ENCODE results near the gene PKHD1.

Gene PKHD1

DNA sequence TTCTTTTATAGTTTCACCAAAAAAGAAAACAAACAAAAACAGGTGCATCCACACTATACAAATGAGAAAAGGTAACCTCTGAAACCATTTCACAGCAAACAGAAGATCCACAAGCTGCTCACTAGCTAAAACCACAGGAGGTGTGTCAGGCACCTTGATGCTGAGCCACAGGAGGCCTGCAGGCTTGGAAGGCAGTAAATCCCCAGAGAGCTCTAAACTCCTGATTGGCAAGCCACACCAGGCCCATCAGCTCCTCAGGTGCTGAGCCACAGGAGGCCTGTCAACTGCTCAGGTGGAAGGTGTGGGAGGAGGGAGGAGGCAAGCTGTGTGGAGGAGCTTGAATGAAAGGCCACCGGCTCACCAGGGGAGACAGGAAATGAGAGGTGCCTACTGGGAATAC is 273.0 kb downstream of the PKHD1 start:
- Histone ChIP-seq H3K23ac (ENCODE audit: low read length) (no peak overlapping the region), H2BK12ac (ENCODE audit: low read length) (no peak overlapping the region), H3K79me2 (ENCODE audit: control insufficient read depth, insufficient read depth, low read length, poor library complexity) (no peaks in the 10 kb centered on the region), H3K18ac (ENCODE audit: low read length) (no peak overlapping the region), H3K27me3 (ENCODE audit: insufficient read depth, low read length) (no peaks in the 10 kb centered on the region), H3K27ac (ENCODE audit: low read depth, low read length) (no peak overlapping the region), H3K79me1 (ENCODE audit: low read length) (no peaks in the 10 kb centered on the region), H3K36me3 (ENCODE audit: control insufficient read depth in 1 of 2, insufficient read depth in 2 of 2, low read length in 2 of 2) (no peaks in the 10 kb centered on the region), H3K4me1 (ENCODE audit: control insufficient read depth in 1 of 2, insufficient read depth in 2 of 2, low read length in 2 of 2) (no peaks in the 10 kb centered on the region), H3K14ac (ENCODE audit: low read length) (no peak overlapping the region), H3K4ac (ENCODE audit: low read depth, low read length) (no peak overlapping the region), H3K4me3 (ENCODE audit: low read depth, low read length) (no peak overlapping the region), H3K9ac (ENCODE audit: low read length) (no peak overlapping the region), H2AFZ (ENCODE audit: insufficient read depth, low read length, poor library complexity) (no peak overlapping the region), H4K91ac (ENCODE audit: low read depth, low read length) (no peak overlapping the region), H4K8ac (ENCODE audit: low read depth, low read length) (no peak overlapping the region), H3K4me2 (ENCODE audit: low read length) (no peak overlapping the region), H2BK5ac (ENCODE audit: low read depth, low read length, poor library complexity) (no peak overlapping the region), H4K12ac (ENCODE audit: low read depth, low read length) (no peak overlapping the region), H2BK120ac (ENCODE audit: insufficient read depth, low read length, poor library complexity) (no peak overlapping the region), H2AK5ac (ENCODE audit: low read length) (no peak overlapping the region), H3K9me3 (ENCODE audit: insufficient read depth, low read depth, low read length) (no peaks in the 10 kb centered on the region)
- no CpG with 5 or more reads among the region's 1 CpG for WGBS (ENCODE audit: extremely low coverage, insufficient coverage, insufficient read length)
- no peak for DNase-seq

DNA sequence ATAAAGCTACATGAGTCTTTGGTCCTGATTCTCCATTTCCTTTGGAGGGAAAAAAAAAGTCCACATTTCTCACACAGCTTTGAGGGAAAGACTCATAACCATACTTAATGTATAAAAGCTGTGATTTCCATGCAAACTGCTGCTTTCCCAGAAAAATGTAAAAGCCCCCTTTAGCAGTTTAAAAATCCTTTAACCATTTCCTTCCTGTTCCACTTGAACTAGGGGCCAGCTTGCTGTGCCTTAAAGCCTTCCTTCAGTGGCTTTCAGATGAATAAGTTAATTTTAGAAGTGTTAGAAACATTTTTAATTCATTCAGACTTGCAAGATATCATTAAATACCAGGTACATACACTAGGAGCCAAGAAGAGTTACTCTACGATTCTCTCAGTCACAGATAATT is 273.5 kb downstream of the PKHD1 start:
- Histone ChIP-seq H2BK12ac (ENCODE audit: low read length) (no peak overlapping the region), H2AK5ac (ENCODE audit: low read length) (no peak overlapping the region), H3K4ac (ENCODE audit: low read depth, low read length) (no peak overlapping the region), H3K27ac (ENCODE audit: low read depth, low read length) (no peak overlapping the region), H3K9ac (ENCODE audit: low read length) (no peak overlapping the region), H4K12ac (ENCODE audit: low read depth, low read length) (no peak overlapping the region), H3K9me3 (ENCODE audit: insufficient read depth, low read depth, low read length) (no peaks in the 10 kb centered on the region), H3K23ac (ENCODE audit: low read length) (no peak overlapping the region), H3K18ac (ENCODE audit: low read length) (no peak overlapping the region), H3K79me1 (ENCODE audit: low read length) (no peaks in the 10 kb centered on the region), H3K79me2 (ENCODE audit: control insufficient read depth, insufficient read depth, low read length, poor library complexity) (no peaks in the 10 kb centered on the region), H3K4me3 (ENCODE audit: low read depth, low read length) (no peak overlapping the region), H3K27me3 (ENCODE audit: insufficient read depth, low read length) (no peaks in the 10 kb centered on the region), H3K4me2 (ENCODE audit: low read length) (no peak overlapping the region), H4K91ac (ENCODE audit: low read depth, low read length) (no peak overlapping the region), H4K8ac (ENCODE audit: low read depth, low read length) (no peak overlapping the region), H2BK120ac (ENCODE audit: insufficient read depth, low read length, poor library complexity) (no peak overlapping the region), H3K14ac (ENCODE audit: low read length) (no peak overlapping the region), H2BK5ac (ENCODE audit: low read depth, low read length, poor library complexity) (no peak overlapping the region), H3K36me3 (ENCODE audit: control insufficient read depth in 1 of 2, insufficient read depth in 2 of 2, low read length in 2 of 2) (no peaks in the 10 kb centered on the region), H2AFZ (ENCODE audit: insufficient read depth, low read length, poor library complexity) (no peak overlapping the region), H3K4me1 (ENCODE audit: control insufficient read depth in 1 of 2, insufficient read depth in 2 of 2, low read length in 2 of 2) (no peaks in the 10 kb centered on the region)
- no peak for DNase-seq
- WGBS (ENCODE audit: extremely low coverage, insufficient coverage, insufficient read length) = no CpG with 5 or more reads among the region's 1 CpG

DNA sequence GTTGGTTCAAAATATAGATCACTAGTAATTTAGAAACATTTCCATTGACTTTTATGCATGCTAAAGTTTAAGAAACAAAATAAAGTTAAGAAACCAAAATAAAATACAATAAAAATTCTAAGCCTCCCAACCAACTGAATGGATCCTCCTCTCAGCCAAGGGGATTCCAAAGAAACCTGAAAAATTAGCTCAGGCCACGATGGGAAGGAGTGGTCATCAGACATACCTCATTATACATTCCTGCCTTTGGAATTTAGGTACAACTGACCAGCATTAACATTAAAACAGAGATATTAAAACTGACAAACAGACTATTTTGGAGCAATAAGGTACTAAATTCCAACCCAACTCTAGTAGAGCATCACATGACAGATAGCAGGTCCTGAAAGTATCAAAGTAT is 275.2 kb downstream of the PKHD1 start:
- Histone ChIP-seq H4K8ac (ENCODE audit: low read depth, low read length) (no peak overlapping the region), H2BK12ac (ENCODE audit: low read length) (no peak overlapping the region), H3K18ac (ENCODE audit: low read length) (no peak overlapping the region), H3K4me1 (ENCODE audit: control insufficient read depth in 1 of 2, insufficient read depth in 2 of 2, low read length in 2 of 2) (no peaks in the 10 kb centered on the region), H4K12ac (ENCODE audit: low read depth, low read length) (no peak overlapping the region), H3K4ac (ENCODE audit: low read depth, low read length) (no peak overlapping the region), H3K14ac (ENCODE audit: low read length) (no peak overlapping the region), H3K23ac (ENCODE audit: low read length) (no peak overlapping the region), H3K4me2 (ENCODE audit: low read length) (no peak overlapping the region), H3K36me3 (ENCODE audit: control insufficient read depth in 1 of 2, insufficient read depth in 2 of 2, low read length in 2 of 2) (no peaks in the 10 kb centered on the region), H3K4me3 (ENCODE audit: low read depth, low read length) (no peak overlapping the region), H3K27ac (ENCODE audit: low read depth, low read length) (no peak overlapping the region), H2BK5ac (ENCODE audit: low read depth, low read length, poor library complexity) (no peak overlapping the region), H3K79me1 (ENCODE audit: low read length) (no peaks in the 10 kb centered on the region), H4K91ac (ENCODE audit: low read depth, low read length) (no peak overlapping the region), H3K9ac (ENCODE audit: low read length) (no peak overlapping the region), H2AK5ac (ENCODE audit: low read length) (no peak overlapping the region), H2AFZ (ENCODE audit: insufficient read depth, low read length, poor library complexity) (no peak overlapping the region), H3K79me2 (ENCODE audit: control insufficient read depth, insufficient read depth, low read length, poor library complexity) (no peaks in the 10 kb centered on the region), H3K9me3 (ENCODE audit: insufficient read depth, low read depth, low read length) (no peaks in the 10 kb centered on the region), H2BK120ac (ENCODE audit: insufficient read depth, low read length, poor library complexity) (no peak overlapping the region), H3K27me3 (ENCODE audit: insufficient read depth, low read length) (no peaks in the 10 kb centered on the region)
- peak; percentile 58 to 83 for DNase-seq
- no CpG with 5 or more reads among the region's 1 CpG for WGBS (ENCODE audit: extremely low coverage, insufficient coverage, insufficient read length)

DNA sequence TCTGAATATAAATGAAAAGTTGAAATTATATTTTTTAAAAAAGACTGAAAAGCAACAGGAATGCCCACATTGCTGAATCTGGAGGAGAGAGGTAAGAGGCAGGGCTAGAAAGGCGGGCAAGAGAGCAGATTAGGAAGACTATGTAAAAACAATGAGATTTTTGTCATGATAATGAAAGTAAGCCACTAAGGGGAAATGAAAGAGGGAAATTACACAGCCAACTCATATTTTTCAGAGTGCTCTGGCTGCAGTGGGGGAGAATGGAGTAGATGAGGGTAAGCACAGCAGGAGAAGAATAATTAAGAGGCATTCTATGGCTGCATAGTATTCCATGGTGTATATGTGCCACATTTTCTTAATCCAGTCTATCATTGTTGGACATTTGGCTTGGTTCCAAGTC is 281.9 kb downstream of the PKHD1 start:
- Histone ChIP-seq H2AK5ac (ENCODE audit: low read length) (no peak overlapping the region), H3K79me2 (ENCODE audit: control insufficient read depth, insufficient read depth, low read length, poor library complexity) (no peaks in the 10 kb centered on the region), H3K9ac (ENCODE audit: low read length) (no peak overlapping the region), H4K8ac (ENCODE audit: low read depth, low read length) (no peak overlapping the region), H3K18ac (ENCODE audit: low read length) (no peak overlapping the region), H3K4ac (ENCODE audit: low read depth, low read length) (no peak overlapping the region), H3K23ac (ENCODE audit: low read length) (no peak overlapping the region), H3K9me3 (ENCODE audit: insufficient read depth, low read depth, low read length) (no peaks in the 10 kb centered on the region), H4K91ac (ENCODE audit: low read depth, low read length) (no peak overlapping the region), H3K4me3 (ENCODE audit: low read depth, low read length) (no peak overlapping the region), H2BK5ac (ENCODE audit: low read depth, low read length, poor library complexity) (no peak overlapping the region), H3K27me3 (ENCODE audit: insufficient read depth, low read length) (no peaks in the 10 kb centered on the region), H2BK120ac (ENCODE audit: insufficient read depth, low read length, poor library complexity) (no peak overlapping the region), H3K79me1 (ENCODE audit: low read length) (no peaks in the 10 kb centered on the region), H3K14ac (ENCODE audit: low read length) (no peak overlapping the region), H3K27ac (ENCODE audit: low read depth, low read length) (no peak overlapping the region), H4K12ac (ENCODE audit: low read depth, low read length) (no peak overlapping the region), H2BK12ac (ENCODE audit: low read length) (no peak overlapping the region), H2AFZ (ENCODE audit: insufficient read depth, low read length, poor library complexity) (no peak overlapping the region), H3K36me3 (ENCODE audit: control insufficient read depth in 1 of 2, insufficient read depth in 2 of 2, low read length in 2 of 2) (no peaks in the 10 kb centered on the region), H3K4me1 (ENCODE audit: control insufficient read depth in 1 of 2, insufficient read depth in 2 of 2, low read length in 2 of 2) (no peaks in the 10 kb centered on the region), H3K4me2 (ENCODE audit: low read length) (no peak overlapping the region)
- WGBS (ENCODE audit: extremely low coverage, insufficient coverage, insufficient read length) = no CpG with 5 or more reads among the region's 1 CpG
- DNase-seq = no peak

DNA sequence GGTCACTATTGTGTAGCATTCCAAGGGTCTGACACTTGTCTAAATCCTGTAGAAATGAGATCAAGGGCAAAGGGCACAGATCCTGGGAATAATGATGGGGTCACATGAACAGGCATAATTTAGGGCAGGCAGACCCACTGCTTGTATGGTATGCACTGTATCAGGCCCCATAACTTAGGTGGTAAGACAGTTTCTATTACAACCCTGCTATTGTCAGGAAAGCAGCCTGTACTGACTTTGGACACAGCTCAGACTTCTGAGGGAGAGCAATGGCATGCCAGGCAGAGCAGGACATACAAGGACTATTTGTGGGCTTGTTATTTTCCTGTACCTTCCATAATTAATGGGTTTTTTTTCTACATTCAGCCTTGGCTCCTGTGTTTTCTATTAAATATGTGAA is 286.8 kb downstream of the PKHD1 start:
- Histone ChIP-seq H3K23ac (ENCODE audit: low read length) (no peak overlapping the region), H3K79me2 (ENCODE audit: control insufficient read depth, insufficient read depth, low read length, poor library complexity) (no peaks in the 10 kb centered on the region), H2BK12ac (ENCODE audit: low read length) (no peak overlapping the region), H3K4me3 (ENCODE audit: low read depth, low read length) (no peak overlapping the region), H3K4ac (ENCODE audit: low read depth, low read length) (no peak overlapping the region), H3K14ac (ENCODE audit: low read length) (no peak overlapping the region), H2AK5ac (ENCODE audit: low read length) (no peak overlapping the region), H3K9ac (ENCODE audit: low read length) (no peak overlapping the region), H4K12ac (ENCODE audit: low read depth, low read length) (no peak overlapping the region), H3K9me3 (ENCODE audit: insufficient read depth, low read depth, low read length) (no peaks in the 10 kb centered on the region), H3K36me3 (ENCODE audit: control insufficient read depth in 1 of 2, insufficient read depth in 2 of 2, low read length in 2 of 2) (no peaks in the 10 kb centered on the region), H3K4me2 (ENCODE audit: low read length) (no peak overlapping the region), H3K27me3 (ENCODE audit: insufficient read depth, low read length) (no peaks in the 10 kb centered on the region), H4K8ac (ENCODE audit: low read depth, low read length) (no peak overlapping the region), H3K4me1 (ENCODE audit: control insufficient read depth in 1 of 2, insufficient read depth in 2 of 2, low read length in 2 of 2) (no peaks in the 10 kb centered on the region), H3K27ac (ENCODE audit: low read depth, low read length) (no peak overlapping the region), H4K91ac (ENCODE audit: low read depth, low read length) (no peak overlapping the region), H3K18ac (ENCODE audit: low read length) (no peak overlapping the region), H2BK5ac (ENCODE audit: low read depth, low read length, poor library complexity) (no peak overlapping the region), H2AFZ (ENCODE audit: insufficient read depth, low read length, poor library complexity) (no peak overlapping the region), H2BK120ac (ENCODE audit: insufficient read depth, low read length, poor library complexity) (no peak overlapping the region), H3K79me1 (ENCODE audit: low read length) (no peaks in the 10 kb centered on the region)
- DNase-seq = no peak

Data from trophoblast cell (in vitro differentiated cells and primary cell).